HepG2 (cell line): ENCODE measurements around the gene NOC2L. TPM values are rescaled to one million over a fixed set of nuclear protein-coding genes. Genes with fewer than 3 reads are reported as not detected.

Source experiments
- ATF5 ChIP-seq: sonication (generic); formaldehyde crosslinking; IDR thresholded peaks from 2 replicates; pipeline ENCODE4 v1.4.0; 2020; ENCODE audit warnings: mild to moderate bottlenecking, low read depth, missing genetic modification reagents
- CBX5 ChIP-seq: sonication (generic); formaldehyde crosslinking; IDR thresholded peaks from 2 replicates; pipeline ENCODE4 v1.4.0; 2020; ENCODE audit warnings: missing genetic modification reagents, borderline replicate concordance
- HOXA5 ChIP-seq: sonication (generic); formaldehyde crosslinking; IDR thresholded peaks from 2 replicates; pipeline ENCODE4 v1.4.0; 2020; ENCODE audit warnings: missing genetic modification reagents
- JUND ChIP-seq: sonication (generic); formaldehyde crosslinking; IDR thresholded peaks from 2 replicates; pipeline ENCODE4 v1.8.0; 2022; ENCODE audit warnings: mild to moderate bottlenecking, missing genetic modification reagents
- MEIS2 ChIP-seq: sonication (generic); formaldehyde crosslinking; IDR thresholded peaks from 2 replicates; pipeline ENCODE4 v1.9.0; 2021; ENCODE audit warnings: mild to moderate bottlenecking, missing genetic modification reagents
- MTF1 ChIP-seq: sonication (generic); formaldehyde crosslinking; IDR thresholded peaks from 2 replicates; pipeline ENCODE4 v1.5.0; 2020; ENCODE audit warnings: missing genetic modification reagents
- NRL ChIP-seq: sonication (generic); formaldehyde crosslinking; IDR thresholded peaks from 2 replicates; pipeline ENCODE4 v1.5.0; 2020; ENCODE audit warnings: missing genetic modification reagents, mild to moderate bottlenecking, moderate library complexity, borderline replicate concordance
- PHF8 ChIP-seq: sonication (generic); formaldehyde crosslinking; IDR thresholded peaks from 2 replicates; pipeline ENCODE4 v1.5.0; 2020; ENCODE audit warnings: missing genetic modification reagents
- SALL2 ChIP-seq: sonication (generic); formaldehyde crosslinking; IDR thresholded peaks from 2 replicates; pipeline ENCODE4 v1.8.1; 2023; ENCODE audit warnings: mild to moderate bottlenecking, missing genetic modification reagents, inconsistent platforms
- THYN1 ChIP-seq: sonication (generic); formaldehyde crosslinking; IDR thresholded peaks from 2 replicates; pipeline ENCODE4 v1.8.1; 2023; ENCODE audit warnings: low read depth, mild to moderate bottlenecking, moderate library complexity, missing genetic modification reagents, borderline replicate concordance
- ZFP82 ChIP-seq: sonication (generic); formaldehyde crosslinking; IDR thresholded peaks from 2 replicates; pipeline ENCODE4 v1.5.1; 2020; ENCODE audit warnings: mild to moderate bottlenecking, missing genetic modification reagents, borderline replicate concordance
- ZNF143 ChIP-seq: sonication (generic); formaldehyde crosslinking; IDR thresholded peaks from 2 replicates; pipeline ENCODE4 v1.4.0; 2020; ENCODE audit warnings: missing genetic modification reagents
- ZNF234 ChIP-seq: sonication (generic); formaldehyde crosslinking; conservative IDR thresholded peaks from 2 replicates; pipeline ENCODE4 v1.5.1; 2020; ENCODE audit warnings: mild to moderate bottlenecking, missing genetic modification reagents
- ZNF235 ChIP-seq: sonication (generic); formaldehyde crosslinking; IDR thresholded peaks from 2 replicates; pipeline ENCODE4 v1.8.1; 2023; ENCODE audit warnings: mild to moderate bottlenecking, missing genetic modification reagents, borderline replicate concordance
- ZNF614 ChIP-seq: IDR thresholded peaks from 2 replicates; pipeline ENCODE4 v1.6.1; 2018; ENCODE audit warnings: missing biosample characterization, missing genetic modification reagents, inconsistent platforms, borderline replicate concordance
- ZNF619 ChIP-seq: sonication (generic); formaldehyde crosslinking; IDR thresholded peaks from 2 replicates; pipeline ENCODE4 v1.4.0; 2020; ENCODE audit warnings: mild to moderate bottlenecking, missing genetic modification reagents
- ZNF724P ChIP-seq: sonication (generic); formaldehyde crosslinking; IDR thresholded peaks from 2 replicates; pipeline ENCODE4 v1.8.0; 2022; ENCODE audit warnings: missing genetic modification reagents, borderline replicate concordance
- polyA plus RNA-seq, 8 experiments: library from polyadenylated mRNA; depleted of rRNA in 3 of 8; stranded (reverse) in 7 of 8; unstranded in 1 of 8; fragments of >200 nt; fragmentation: Illumina TruSeq in 4 of 8; extraction: Trizol in 4 of 8; gene quantifications; 2 replicates each; pipeline versions ENCODE4 v1.2.1 to v1.2.3, GENCODE V29; 2011 to 2016; ENCODE audit warnings: low read depth in 4 of 8, missing spikeins in 1 of 8, mixed read lengths in 1 of 8; ENCODE audit not compliant: insufficient read depth in 1 of 8
- total RNA-seq, 5 experiments: library from RNA; depleted of rRNA; stranded (reverse); fragments of >200 nt; fragmentation: Illumina TruSeq; extraction: Trizol; gene quantifications; 2 replicates each; pipeline ENCODE4 v1.2.3, GENCODE V29; 2016; ENCODE audit warnings: low read depth in 1 of 5
- TF ChIP-seq, protein P1 (sequence below): sonication (generic); formaldehyde crosslinking; IDR thresholded peaks from 2 replicates; pipeline ENCODE4 v1.5.0; 2020; ENCODE audit warnings: missing genetic modification reagents, mild to moderate bottlenecking, borderline replicate concordance
- TF ChIP-seq, protein P2 (sequence below): sonication (generic); formaldehyde crosslinking; IDR thresholded peaks from 2 replicates; pipeline ENCODE4 v1.9.0; 2021; ENCODE audit warnings: missing genetic modification reagents, borderline replicate concordance
- TF ChIP-seq, protein P3 (sequence below): sonication (generic); formaldehyde crosslinking; IDR thresholded peaks from 2 replicates; pipeline ENCODE4 v1.8.0; 2022; ENCODE audit warnings: mild to moderate bottlenecking, missing genetic modification reagents, moderate library complexity

The NOC2L gene
- total and polyA plus RNA-seq, 2 of the 13 experiments (the other 11 are each of a cell fraction or from before 2014, with no cell fraction given) = 32.0 to 103 TPM

DNA sequence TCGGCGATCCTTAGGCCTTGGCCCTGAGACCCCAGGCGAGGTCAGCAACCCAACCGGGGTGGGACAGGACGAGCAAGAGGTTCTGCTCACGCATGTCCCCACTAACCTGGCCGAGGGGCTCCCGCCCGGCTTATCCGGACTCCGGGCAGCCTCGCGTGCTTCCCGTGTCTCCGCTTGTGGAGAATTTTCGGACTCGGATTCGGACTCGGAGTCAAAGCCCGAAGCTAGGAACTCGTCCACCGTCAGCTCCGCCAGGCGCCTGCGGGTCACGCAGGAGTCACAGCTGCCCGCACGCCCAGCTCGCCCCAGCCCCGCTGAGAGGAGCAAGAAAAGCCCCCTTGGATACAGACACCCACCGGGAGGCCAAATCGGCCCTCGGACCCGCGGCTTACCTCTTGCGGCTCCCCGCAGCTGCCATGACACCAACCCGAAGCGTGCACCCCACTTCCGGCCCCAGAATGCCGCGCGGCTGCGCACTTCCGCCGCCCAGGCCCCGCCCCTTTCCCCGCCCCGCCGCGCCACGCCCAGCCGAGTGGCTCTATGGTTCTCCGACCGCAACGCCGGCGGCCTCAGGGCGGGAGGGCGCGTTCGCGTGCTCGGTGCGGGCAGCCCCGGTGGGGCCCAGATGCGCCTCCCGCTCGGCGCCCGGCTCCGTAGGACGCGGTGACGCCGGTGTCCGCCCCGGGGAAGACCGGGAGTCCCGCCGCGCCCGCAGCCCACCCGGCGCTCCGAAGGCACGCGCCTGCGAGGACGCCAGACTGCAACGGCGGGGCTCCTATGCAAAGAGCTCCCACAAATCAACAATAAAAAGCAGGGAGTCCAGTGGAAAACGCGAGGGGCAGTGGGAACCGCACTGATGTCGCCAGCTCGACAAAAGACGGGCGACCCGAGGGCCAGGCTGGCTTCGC, at the start of gene NOC2L (continued):
- TF ChIP-seq ZFP82 (CRISPR knock-in tag) = 0 out of 2 replicates have a peak, but pooled peaks have one; percentile 36
- TF ChIP-seq CBX5 (CRISPR knock-in tag) = no peak
- peak; percentile 22; the same call in 1 of the 2 replicates for TF ChIP-seq MTF1 (CRISPR knock-in tag)
- 0 out of 2 replicates have a peak, but pooled peaks have one; percentile 21 for TF ChIP-seq JUND (CRISPR knock-in tag)
- TF ChIP-seq PHF8 (CRISPR knock-in tag) = peak; percentile 78
- TF ChIP-seq, protein P1, sequence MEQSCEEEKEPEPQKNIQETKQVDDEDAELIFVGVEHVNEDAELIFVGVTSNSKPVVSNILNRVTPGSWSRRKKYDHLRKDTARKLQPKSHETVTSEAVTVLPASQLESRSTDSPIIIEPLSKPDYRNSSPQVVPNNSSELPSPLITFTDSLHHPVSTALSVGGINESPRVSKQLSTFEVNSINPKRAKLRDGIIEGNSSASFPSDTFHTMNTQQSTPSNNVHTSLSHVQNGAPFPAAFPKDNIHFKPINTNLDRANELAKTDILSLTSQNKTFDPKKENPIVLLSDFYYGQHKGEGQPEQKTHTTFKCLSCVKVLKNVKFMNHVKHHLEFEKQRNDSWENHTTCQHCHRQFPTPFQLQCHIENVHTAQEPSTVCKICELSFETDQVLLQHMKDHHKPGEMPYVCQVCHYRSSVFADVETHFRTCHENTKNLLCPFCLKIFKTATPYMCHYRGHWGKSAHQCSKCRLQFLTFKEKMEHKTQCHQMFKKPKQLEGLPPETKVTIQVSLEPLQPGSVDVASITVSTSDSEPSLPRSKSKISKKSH (CRISPR knock-in tag) = peak; percentile 53; the same call in 1 of the 2 replicates
- no peak for TF ChIP-seq ATF5
- TF ChIP-seq, protein P2, sequence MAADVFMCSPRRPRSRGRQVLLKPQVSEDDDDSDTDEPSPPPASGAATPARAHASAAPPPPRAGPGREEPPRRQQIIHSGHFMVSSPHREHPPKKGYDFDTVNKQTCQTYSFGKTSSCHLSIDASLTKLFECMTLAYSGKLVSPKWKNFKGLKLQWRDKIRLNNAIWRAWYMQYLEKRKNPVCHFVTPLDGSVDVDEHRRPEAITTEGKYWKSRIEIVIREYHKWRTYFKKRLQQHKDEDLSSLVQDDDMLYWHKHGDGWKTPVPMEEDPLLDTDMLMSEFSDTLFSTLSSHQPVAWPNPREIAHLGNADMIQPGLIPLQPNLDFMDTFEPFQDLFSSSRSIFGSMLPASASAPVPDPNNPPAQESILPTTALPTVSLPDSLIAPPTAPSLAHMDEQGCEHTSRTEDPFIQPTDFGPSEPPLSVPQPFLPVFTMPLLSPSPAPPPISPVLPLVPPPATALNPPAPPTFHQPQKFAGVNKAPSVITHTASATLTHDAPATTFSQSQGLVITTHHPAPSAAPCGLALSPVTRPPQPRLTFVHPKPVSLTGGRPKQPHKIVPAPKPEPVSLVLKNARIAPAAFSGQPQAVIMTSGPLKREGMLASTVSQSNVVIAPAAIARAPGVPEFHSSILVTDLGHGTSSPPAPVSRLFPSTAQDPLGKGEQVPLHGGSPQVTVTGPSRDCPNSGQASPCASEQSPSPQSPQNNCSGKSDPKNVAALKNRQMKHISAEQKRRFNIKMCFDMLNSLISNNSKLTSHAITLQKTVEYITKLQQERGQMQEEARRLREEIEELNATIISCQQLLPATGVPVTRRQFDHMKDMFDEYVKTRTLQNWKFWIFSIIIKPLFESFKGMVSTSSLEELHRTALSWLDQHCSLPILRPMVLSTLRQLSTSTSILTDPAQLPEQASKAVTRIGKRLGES (CRISPR knock-in tag) = no peak
- TF ChIP-seq ZNF614 (CRISPR knock-in tag) = no peak
- TF ChIP-seq THYN1 (CRISPR knock-in tag) = no peak
- TF ChIP-seq SALL2 (CRISPR knock-in tag) = peak; percentile 66
- TF ChIP-seq NRL (CRISPR knock-in tag) = peak; percentile 71; the same call in 1 of the 2 replicates
- TF ChIP-seq ZNF234 (CRISPR knock-in tag) = 0 out of 2 replicates have a peak, but pooled peaks have one; percentile 51
- TF ChIP-seq ZNF619 (CRISPR knock-in tag) = 0 out of 2 replicates have a peak, but pooled peaks have one; percentile 59
- no peak for TF ChIP-seq ZNF235 (CRISPR knock-in tag)
- TF ChIP-seq, protein P3, sequence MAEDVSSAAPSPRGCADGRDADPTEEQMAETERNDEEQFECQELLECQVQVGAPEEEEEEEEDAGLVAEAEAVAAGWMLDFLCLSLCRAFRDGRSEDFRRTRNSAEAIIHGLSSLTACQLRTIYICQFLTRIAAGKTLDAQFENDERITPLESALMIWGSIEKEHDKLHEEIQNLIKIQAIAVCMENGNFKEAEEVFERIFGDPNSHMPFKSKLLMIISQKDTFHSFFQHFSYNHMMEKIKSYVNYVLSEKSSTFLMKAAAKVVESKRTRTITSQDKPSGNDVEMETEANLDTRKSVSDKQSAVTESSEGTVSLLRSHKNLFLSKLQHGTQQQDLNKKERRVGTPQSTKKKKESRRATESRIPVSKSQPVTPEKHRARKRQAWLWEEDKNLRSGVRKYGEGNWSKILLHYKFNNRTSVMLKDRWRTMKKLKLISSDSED (CRISPR knock-in tag) = 0 out of 2 replicates have a peak, but pooled peaks have one; percentile 69
- TF ChIP-seq ZNF724P = peak; percentile 25; the same call in 1 of the 2 replicates
- TF ChIP-seq HOXA5 (CRISPR knock-in tag) = peak; percentile 90
- peak; percentile 53; the same call in 1 of the 2 replicates for TF ChIP-seq MEIS2 (CRISPR knock-in tag)
- peak; percentile 90 for TF ChIP-seq ZNF143 (CRISPR knock-in tag)
